ENCODE data around the gene ARHGAP44.

ARHGAP44 gene

GRCh38 chr17:12995896-12996295, 206.6 kb downstream of the ARHGAP44 start:
- DNase-seq, result no peak

GRCh38 chr17:12996357-12996756, 207.1 kb downstream of the ARHGAP44 start:
- no peak for DNase-seq

- DNase-seq, result no peak
These were observed 207.6 kb downstream of the ARHGAP44 start for GRCh38 chr17:12996941-12997340.

- DNase-seq, result no peak
These were observed 209.2 kb downstream of the ARHGAP44 start for GRCh38 chr17:12998461-12998860.

- no peak for DNase-seq
These were observed 209.6 kb downstream of the ARHGAP44 start for GRCh38 chr17:12998874-12999273.

GRCh38 chr17:13000561-13000960, 211.3 kb downstream of the ARHGAP44 start:
- no peak for DNase-seq

- DNase-seq, result no peak
These were observed 212.8 kb downstream of the ARHGAP44 start for GRCh38 chr17:13001991-13002615.

- DNase-seq, result peak; percentile 75
These were observed 213.6 kb downstream of the ARHGAP44 start for GRCh38 chr17:13002761-13003453.

- no peak for DNase-seq
These were observed 214.2 kb downstream of the ARHGAP44 start for GRCh38 chr17:13003454-13003851.

GRCh38 chr17:13003927-13004326, 214.6 kb downstream of the ARHGAP44 start:
- no peak for DNase-seq

- DNase-seq, result no peak
These were observed 215.0 kb downstream of the ARHGAP44 start for GRCh38 chr17:13004336-13004735.

- DNase-seq, result no peak
These were observed 216.2 kb downstream of the ARHGAP44 start for GRCh38 chr17:13005530-13005929.

- no peak for DNase-seq
These were observed 219.2 kb downstream of the ARHGAP44 start for GRCh38 chr17:13008461-13008860.

GRCh38 chr17:13010959-13011358, 221.7 kb downstream of the ARHGAP44 start:
- no peak for DNase-seq

GRCh38 chr17:13014801-13015200, 225.5 kb downstream of the ARHGAP44 start:
- DNase-seq, result no peak

GRCh38 chr17:13016881-13017654, 227.8 kb downstream of the ARHGAP44 start:
- no peak for DNase-seq

GRCh38 chr17:13017655-13018459, 228.6 kb downstream of the ARHGAP44 start, which contains the start of gene ELAC2:
TSS of gene ELAC2 (minus strand) at chr17:13018027. CDS start at chr17:13017947, 80 bp downstream.
- peak; percentile 98 for DNase-seq

GRCh38 chr17:13024016-13024415, 234.7 kb downstream of the ARHGAP44 start:
- DNase-seq, result no peak

- peak; percentile 70 for DNase-seq
These were observed 235.4 kb downstream of the ARHGAP44 start for GRCh38 chr17:13024526-13025257.

- DNase-seq, result no peak
These were observed 235.9 kb downstream of the ARHGAP44 start for GRCh38 chr17:13025258-13025627.

GRCh38 chr17:13025687-13026086, 236.4 kb downstream of the ARHGAP44 start:
- no peak for DNase-seq

GRCh38 chr17:13027246-13027645, 237.9 kb downstream of the ARHGAP44 start:
- no peak for DNase-seq

Measured in right hindlimb (tissue), 1 donor.